HCT116 (cell line): Measurements from ENCODE around the gene DPP10. TPM values are rescaled to one million over a fixed set of nuclear protein-coding genes. Genes with fewer than 3 reads are reported as not detected.

Experiments used
- ATAC-seq: fragments of 200-7000 bp; cut with Tn5 transposase; 2 replicates; pipeline ENCODE4 v1.9.1; 2020; ENCODE audit warnings: mild to moderate bottlenecking, moderate library complexity
- BruUV-seq: library from RNA; stranded (reverse); fragments of 400-500 nt; replicated peaks from 2 replicates; lab custom pipeline; 2021; lab: Mats Ljungman, UMichigan
- CTCF ChIA-PET: fragments of 300-600 bp; sonication (Branson Sonifier 250); formaldehyde crosslinking; loops from one replicate; lab custom pipeline; 2021; ENCODE audit warnings: antibody characterized with exemption; lab: Charles Lee
- POLR2A ChIA-PET: fragments of 300-600, 350-600 bp; sonication (Branson Sonifier 250); formaldehyde crosslinking; loops from one replicate; lab custom pipeline; 2021; ENCODE audit warnings: antibody characterized with exemption; lab: Charles Lee
- RAD21 ChIA-PET, 2 experiments: fragments of 300-600 bp; sonication (Branson Sonifier 250); formaldehyde crosslinking; loops; one replicate each; lab custom pipeline; 2023; ENCODE audit warnings: low total read pairs in 2 of 2; ENCODE audit not compliant: uncharacterized antibody in 2 of 2, unreplicated experiment in 2 of 2, low non-redundant PET in 1 of 2; lab: Charles Lee
- DNase-seq: peaks from one replicate; pipeline ENCODE4 v3.0.0-alpha.2; 2010; ENCODE audit warnings: low read depth, low spot score
- H2AFZ ChIP-seq: fragments of 200-600 bp; shearing (Covaris generic), sonication (generic); 2 replicates; pipeline ENCODE4 v1.6.1; 2017; ENCODE audit warnings: low read depth, mixed run types, mixed read lengths, antibody characterized with exemption, low read length; ENCODE audit not compliant: poor library complexity, severe bottlenecking
- H3K27ac ChIP-seq: 2 replicates; pipeline ENCODE4 v1.5.1; 2012; ENCODE audit warnings: low read depth, low read length
- H3K27me3 ChIP-seq: fragments of 200-600 bp; sonication (generic); 2 replicates; pipeline ENCODE4 v1.6.1; 2016; ENCODE audit warnings: mixed run types, low read length, mixed read lengths; ENCODE audit not compliant: insufficient read depth
- H3K36me3 ChIP-seq, 2 experiments: fragments of 200-500 bp in 1 of 2; fragments of 200-600 bp in 1 of 2; sonication (Bioruptor generic) in 1 of 2; sonication (generic) in 1 of 2; 2 replicates each; pipeline versions ENCODE4 v1.5.1 to v1.6.1; 2014 to 2016; ENCODE audit warnings: low read length in 2 of 2, inconsistent platforms in 1 of 2, mixed read lengths in 1 of 2, mixed run types in 1 of 2; ENCODE audit not compliant: insufficient read depth in 2 of 2, control insufficient read depth in 1 of 2
- H3K4me1 ChIP-seq, 2 experiments: fragments of 200-600 bp in 1 of 2; sonication (generic) in 1 of 2; 2 replicates each; pipeline versions ENCODE4 v1.5.1 to v1.6.1; 2012 to 2017; ENCODE audit warnings: low read length in 2 of 2, inconsistent platforms in 1 of 2, mild to moderate bottlenecking in 1 of 2, mixed read lengths in 1 of 2, mixed run types in 1 of 2, moderate library complexity in 1 of 2; ENCODE audit not compliant: insufficient read depth in 2 of 2, control insufficient read depth in 1 of 2
- H3K4me2 ChIP-seq: fragments of 200-600 bp; sonication (generic); 2 replicates; pipeline ENCODE4 v1.6.1; 2017; ENCODE audit warnings: mixed run types, low read length, mixed read lengths
- H3K4me3 ChIP-seq, 2 experiments: fragments of 200-600 bp in 1 of 2; sonication (generic) in 1 of 2; replicated peaks in 1 of 2; 2 replicates each; pipeline ENCODE4 v1.5.1; 2011 to 2016; ENCODE audit warnings: low read length in 2 of 2, control low read depth in 1 of 2, low read depth in 1 of 2, mild to moderate bottlenecking in 1 of 2, mixed read lengths in 1 of 2, mixed run types in 1 of 2
- H3K79me2 ChIP-seq: fragments of 200-600 bp; sonication (generic); 2 replicates; pipeline ENCODE4 v1.6.1; 2017; ENCODE audit warnings: mild to moderate bottlenecking, mixed run types, low read length, moderate library complexity, mixed read lengths; ENCODE audit not compliant: insufficient read depth
- H3K9ac ChIP-seq: fragments of 200-600 bp; sonication (generic); 2 replicates; pipeline ENCODE4 v1.6.1; 2016; ENCODE audit warnings: low read length, mixed read lengths
- H3K9me2 ChIP-seq: fragments of 200-600 bp; sonication (generic), shearing (Covaris generic); 2 replicates; pipeline ENCODE4 v1.6.1; 2017; ENCODE audit warnings: mixed run types, mild to moderate bottlenecking, moderate library complexity; ENCODE audit not compliant: insufficient read depth
- H3K9me3 ChIP-seq, 2 experiments: fragments of 200-500 bp in 1 of 2; fragments of 200-600 bp in 1 of 2; sonication (Bioruptor generic) in 1 of 2; sonication (generic) in 1 of 2; 2 replicates each; pipeline ENCODE4 v1.6.1; 2014 to 2017; ENCODE audit warnings: low read length in 2 of 2, mixed read lengths in 2 of 2, inconsistent platforms in 1 of 2, low read depth in 1 of 2, mild to moderate bottlenecking in 1 of 2, mixed run types in 1 of 2, moderate library complexity in 1 of 2; ENCODE audit not compliant: control insufficient read depth in 1 of 2, insufficient read depth in 1 of 2
- H4K20me1 ChIP-seq: fragments of 200-600 bp; sonication (generic), shearing (Covaris generic); 2 replicates; pipeline ENCODE4 v1.6.1; 2017; ENCODE audit warnings: mixed run types, mild to moderate bottlenecking, moderate library complexity; ENCODE audit not compliant: insufficient read depth
- CBX3 ChIP-seq: IDR thresholded peaks from 2 replicates; pipeline ENCODE4 v1.6.1; 2012; ENCODE audit warnings: low read depth
- ELF1 ChIP-seq: IDR thresholded peaks from 2 replicates; pipeline ENCODE4 v1.6.1; 2012; ENCODE audit warnings: low read depth, borderline replicate concordance
- EZH2phosphoT487 ChIP-seq: fragments of 200-600 bp; IDR thresholded peaks from 2 replicates; pipeline ENCODE4 v1.6.1; 2018; ENCODE audit warnings: antibody characterized with exemption, borderline replicate concordance
- JUND ChIP-seq: IDR thresholded peaks from 2 replicates; pipeline ENCODE4 v1.6.1; 2012
- RAD21 ChIP-seq: IDR thresholded peaks from 2 replicates; pipeline ENCODE4 v1.6.1; 2012; ENCODE audit warnings: low read depth, mild to moderate bottlenecking
- SP1 ChIP-seq: IDR thresholded peaks from 2 replicates; pipeline ENCODE4 v1.6.1; 2012; ENCODE audit warnings: low read depth
- SRF ChIP-seq: IDR thresholded peaks from 2 replicates; pipeline ENCODE4 v1.6.1; 2012; ENCODE audit warnings: low read depth
- intact Hi-C: fragments of 100-400 bp; cut with micrococcal nuclease; formaldehyde crosslinking; loops from 2 replicates; pipeline ENCODE4 v1.10.0; 2022
- total RNA-seq: library from RNA; stranded (reverse); gene quantifications from one replicate; pipeline ENCODE4 v1.2.1, GENCODE V29; 2021; ENCODE audit not compliant: unreplicated experiment
- TF ChIP-seq, protein P1 (sequence below): IDR thresholded peaks from 2 replicates; pipeline ENCODE4 v1.6.1; 2012
- TF ChIP-seq, protein P2 (sequence below): IDR thresholded peaks from 2 replicates; pipeline ENCODE4 v1.6.1; 2011; ENCODE audit warnings: mild to moderate bottlenecking, low read length, moderate library complexity; ENCODE audit not compliant: insufficient replicate concordance; ENCODE audit errors: extremely low read depth

The DPP10 gene
- total RNA-seq, 1 experiment from 2014 or later, result not detected

DNA sequence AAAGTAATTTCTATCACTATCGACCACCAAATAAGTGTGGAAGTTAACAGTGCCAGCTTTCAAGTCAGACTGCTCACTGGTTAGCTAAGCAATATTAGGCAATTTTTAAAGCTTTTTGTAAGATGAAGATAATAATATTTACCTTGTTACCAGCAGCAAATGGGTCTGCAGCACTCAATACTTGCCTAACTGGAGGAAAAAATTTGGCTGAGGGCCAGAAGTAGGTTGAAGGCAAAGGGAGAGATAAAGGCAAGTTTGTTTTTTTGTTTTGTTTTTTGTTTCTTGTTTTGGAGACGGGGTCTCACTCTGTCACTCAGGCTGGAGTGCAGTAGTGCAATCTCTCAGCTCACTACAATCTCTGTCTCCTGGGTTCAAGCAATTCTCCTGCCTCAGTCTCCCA, 675.9 kb downstream of the DPP10 start (continued):
- TF ChIP-seq JUND (no peak), EZH2phosphoT487 (no peak)
- TF ChIP-seq, protein P1, sequence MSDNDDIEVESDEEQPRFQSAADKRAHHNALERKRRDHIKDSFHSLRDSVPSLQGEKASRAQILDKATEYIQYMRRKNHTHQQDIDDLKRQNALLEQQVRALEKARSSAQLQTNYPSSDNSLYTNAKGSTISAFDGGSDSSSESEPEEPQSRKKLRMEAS, result no peak

DNA sequence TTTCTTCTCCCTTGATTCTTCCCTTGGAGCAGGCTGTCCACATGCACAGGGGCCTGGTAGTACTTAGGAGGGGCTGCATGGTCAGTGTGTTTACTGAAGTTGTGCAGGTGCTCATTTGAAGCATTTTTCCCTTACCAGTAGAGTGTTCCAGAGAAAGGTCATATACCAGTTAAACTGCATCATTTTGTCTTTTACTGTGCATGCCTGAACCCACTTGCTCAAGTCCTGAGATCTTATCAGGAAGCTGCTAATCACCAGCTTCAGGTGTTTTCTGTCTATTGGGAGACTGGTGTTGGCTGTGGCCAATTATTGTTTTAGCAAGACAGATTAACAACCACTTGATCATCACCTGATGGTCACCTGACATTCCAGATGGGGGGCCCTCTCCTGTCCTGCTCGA, 676.6 kb downstream of the DPP10 start:
- H3K27me3 ChIP-seq, result no peaks in the 10 kb centered on the region
- H3K4me3 ChIP-seq, result no peak overlapping the region
- RAD21 ChIA-PET, result no interaction called here
- H3K79me2 ChIP-seq, result no peaks in the 10 kb centered on the region
- POLR2A ChIA-PET, result no interaction called here
- DNase-seq, result no peak
- TF ChIP-seq, protein P2, sequence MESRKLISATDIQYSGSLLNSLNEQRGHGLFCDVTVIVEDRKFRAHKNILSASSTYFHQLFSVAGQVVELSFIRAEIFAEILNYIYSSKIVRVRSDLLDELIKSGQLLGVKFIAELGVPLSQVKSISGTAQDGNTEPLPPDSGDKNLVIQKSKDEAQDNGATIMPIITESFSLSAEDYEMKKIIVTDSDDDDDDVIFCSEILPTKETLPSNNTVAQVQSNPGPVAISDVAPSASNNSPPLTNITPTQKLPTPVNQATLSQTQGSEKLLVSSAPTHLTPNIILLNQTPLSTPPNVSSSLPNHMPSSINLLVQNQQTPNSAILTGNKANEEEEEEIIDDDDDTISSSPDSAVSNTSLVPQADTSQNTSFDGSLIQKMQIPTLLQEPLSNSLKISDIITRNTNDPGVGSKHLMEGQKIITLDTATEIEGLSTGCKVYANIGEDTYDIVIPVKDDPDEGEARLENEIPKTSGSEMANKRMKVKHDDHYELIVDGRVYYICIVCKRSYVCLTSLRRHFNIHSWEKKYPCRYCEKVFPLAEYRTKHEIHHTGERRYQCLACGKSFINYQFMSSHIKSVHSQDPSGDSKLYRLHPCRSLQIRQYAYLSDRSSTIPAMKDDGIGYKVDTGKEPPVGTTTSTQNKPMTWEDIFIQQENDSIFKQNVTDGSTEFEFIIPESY, result no peak
- no peak for TF ChIP-seq SRF
- no peak for TF ChIP-seq RAD21
- no peak for TF ChIP-seq CBX3
- no peak for TF ChIP-seq ELF1
- no peak for TF ChIP-seq SP1
- TF ChIP-seq, all 23 proteins: peak for 0
- Histone ChIP-seq H3K9ac (no peak overlapping the region), H3K9me3 (peaks cover 11 to 19% of the 10 kb centered on the region in 2 experiments; a peak in 2 of 4 replicates), H4K20me1 (no peaks in the 10 kb centered on the region), H3K9me2 (no peaks in the 10 kb centered on the region), H3K4me2 (no peak overlapping the region), H3K4me1 (no peaks in the 10 kb centered on the region), H3K27ac (no peak overlapping the region), H3K36me3 (no peaks in the 10 kb centered on the region), H2AFZ (no peak overlapping the region)
- CTCF ChIA-PET, result no interaction called here
- ATAC-seq, result no peak
- intact Hi-C loops, result no loop called here
- no TSS peak for BruUV-seq
